Suprapubic skin (tissue), 3 donors: Measurements from ENCODE around the gene TMEM212.
"Not testable (repeated sequence)": the region's sequence is repeated elsewhere in the genome, so short reads cannot be mapped to it uniquely, and the experiment has no call there.

ENCODE experiments used
- CTCF ChIP-seq, 2 donors: fragments of 200-600 bp in 1 of 2; fragments of 450-650 bp in 1 of 2; sonication (generic) in 1 of 2; IDR thresholded peaks; one replicate each; pipeline ENCODE4 v1.5.1; 2016 to 2019; ENCODE audit warnings: antibody characterized with exemption in 2 of 2, mild to moderate bottlenecking in 1 of 2, moderate library complexity in 1 of 2
- EP300 ChIP-seq: sonication (generic); formaldehyde crosslinking; IDR thresholded peaks from one replicate; pipeline ENCODE4 v1.6.1; 2017; ENCODE audit warnings: antibody characterized with exemption
- POLR2A ChIP-seq, 2 donors: fragments of 450-650 bp; IDR thresholded peaks; one replicate each; pipeline ENCODE4 v1.6.1; 2017; ENCODE audit warnings: antibody characterized with exemption in 2 of 2, mild to moderate bottlenecking in 2 of 2, moderate library complexity in 2 of 2

- TF ChIP-seq CTCF (IDR thresholded peaks at IDR 0.05); POLR2A (IDR thresholded peaks at IDR 0.05); EP300: not testable (repeated sequence)
Measured at GRCh38 chr3:171906503-171906902, 63.4 kb downstream of the TMEM212 start.
